ENCODE measurements around the gene SLC46A1. TPM values are rescaled to one million over a fixed set of nuclear protein-coding genes. Genes with fewer than 3 reads are reported as not detected.

SLC46A1 gene
- total RNA-seq, 4 donors from 2014 or later = 4.6 to 9.6 (median 7.4) TPM

DNA sequence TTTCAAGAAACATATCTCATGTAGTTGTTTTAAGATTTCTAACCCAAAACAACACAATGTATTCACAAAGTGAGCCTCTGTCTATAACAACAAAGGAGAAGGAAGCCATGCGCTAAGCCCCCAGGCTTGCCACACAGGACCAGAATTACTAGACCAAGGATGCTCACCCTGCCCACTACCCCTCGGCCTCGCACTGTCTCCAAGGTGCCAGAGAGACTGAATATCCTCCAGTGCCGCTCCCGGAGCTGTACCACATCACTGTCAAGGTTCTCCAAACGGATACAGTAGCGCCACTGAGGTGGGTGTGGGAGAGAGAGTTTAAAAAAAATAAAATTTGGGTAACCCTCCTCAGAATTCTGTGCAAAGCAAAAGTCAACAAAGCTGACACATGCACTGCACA lies 55.7 kb downstream of the SLC46A1 start:
- Histone ChIP-seq H3K4me3 (no peak overlapping the region), H3K4me1 (peaks cover 9 to 18% (median 15%) of the 10 kb centered on the region in 4 donors), H3K36me3 (peaks cover 67 to 100% (median 96%) of the 10 kb centered on the region in 4 donors), H3K9me3 (no peaks in the 10 kb centered on the region), H3K27ac (replicated peaks in 1 of 4) (no peak overlapping the region), H3K27me3 (no peaks in the 10 kb centered on the region)
- TF ChIP-seq EP300 (IDR thresholded peaks at IDR 0.05) (no peak), POLR2A (IDR thresholded peaks at IDR 0.05; ENCODE audit: low read depth) (no peak), POLR2AphosphoS5 (IDR thresholded peaks at IDR 0.05) (no peak)
- TF ChIP-seq, protein P1, sequence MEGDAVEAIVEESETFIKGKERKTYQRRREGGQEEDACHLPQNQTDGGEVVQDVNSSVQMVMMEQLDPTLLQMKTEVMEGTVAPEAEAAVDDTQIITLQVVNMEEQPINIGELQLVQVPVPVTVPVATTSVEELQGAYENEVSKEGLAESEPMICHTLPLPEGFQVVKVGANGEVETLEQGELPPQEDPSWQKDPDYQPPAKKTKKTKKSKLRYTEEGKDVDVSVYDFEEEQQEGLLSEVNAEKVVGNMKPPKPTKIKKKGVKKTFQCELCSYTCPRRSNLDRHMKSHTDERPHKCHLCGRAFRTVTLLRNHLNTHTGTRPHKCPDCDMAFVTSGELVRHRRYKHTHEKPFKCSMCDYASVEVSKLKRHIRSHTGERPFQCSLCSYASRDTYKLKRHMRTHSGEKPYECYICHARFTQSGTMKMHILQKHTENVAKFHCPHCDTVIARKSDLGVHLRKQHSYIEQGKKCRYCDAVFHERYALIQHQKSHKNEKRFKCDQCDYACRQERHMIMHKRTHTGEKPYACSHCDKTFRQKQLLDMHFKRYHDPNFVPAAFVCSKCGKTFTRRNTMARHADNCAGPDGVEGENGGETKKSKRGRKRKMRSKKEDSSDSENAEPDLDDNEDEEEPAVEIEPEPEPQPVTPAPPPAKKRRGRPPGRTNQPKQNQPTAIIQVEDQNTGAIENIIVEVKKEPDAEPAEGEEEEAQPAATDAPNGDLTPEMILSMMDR (IDR thresholded peaks at IDR 0.05) = no peak
- DNase-seq (ENCODE audit: extremely low spot score) = no peak
- WGBS = 92% methylated on average over 7 of the region's 7 CpGs
- intact Hi-C loops (cut with DNase I) = no loop called here

DNA sequence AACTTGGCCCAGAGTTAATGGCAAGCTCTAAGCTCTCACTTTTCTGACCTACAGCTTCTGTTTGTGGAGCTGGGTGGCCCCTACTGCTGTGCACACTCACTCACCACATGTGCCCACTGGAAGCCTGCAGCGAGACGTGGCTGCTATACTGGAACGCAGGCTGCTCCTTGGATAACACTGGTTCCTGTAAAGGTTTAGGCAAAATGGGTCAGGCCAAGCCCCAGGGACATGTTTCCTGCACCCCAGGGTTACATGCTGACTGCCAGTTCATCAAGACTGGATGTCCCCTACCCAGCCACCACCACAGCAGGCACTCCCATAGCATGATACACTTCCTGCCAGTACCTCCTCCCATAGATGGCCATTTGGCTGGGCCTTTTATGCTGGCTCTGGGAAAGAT lies 57.0 kb downstream of the SLC46A1 start:
- peaks cover 68 to 100% (median 98%) of the 10 kb centered on the region in 4 donors for H3K36me3 ChIP-seq

DNA sequence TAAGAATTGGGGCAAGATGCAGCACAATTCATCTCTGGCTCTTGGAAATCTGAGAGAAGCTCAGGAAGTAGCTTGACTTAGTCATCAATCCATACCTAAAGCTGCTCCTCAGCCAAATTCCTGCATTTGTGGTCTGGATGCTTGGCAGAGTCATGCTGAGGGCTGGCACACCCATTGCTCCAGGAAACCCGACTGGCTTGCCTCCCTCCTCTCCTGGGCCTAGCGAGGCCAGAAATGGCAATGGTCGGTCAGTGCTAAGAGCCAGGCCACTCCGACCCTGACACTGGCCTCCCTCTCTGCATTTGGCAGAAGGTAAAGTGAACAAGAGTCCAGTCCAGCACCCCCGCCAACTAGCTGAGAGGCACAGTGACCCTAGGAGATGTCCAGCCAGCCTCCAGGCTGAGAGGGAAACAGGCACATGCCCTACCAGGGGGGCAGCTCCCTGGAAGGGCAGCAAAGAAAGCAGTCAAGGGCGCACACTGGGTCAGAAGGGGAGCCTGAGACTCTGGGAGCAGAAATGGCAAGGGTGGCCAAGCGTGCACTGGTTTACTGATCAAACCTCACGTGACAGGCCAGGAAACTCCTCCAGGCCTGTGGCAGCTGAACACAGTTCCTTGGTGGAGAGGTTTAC lies 58.6 kb downstream of the SLC46A1 start:
- H3K27ac ChIP-seq (replicated peaks in 1 of 4) = peak overlapping the region in 2 of 4 donors; percentile 29 to 39
- no peak overlapping the region for H3K4me3 ChIP-seq
- WGBS = 74% methylated on average over 8 of the region's 8 CpGs
- peaks cover 9 to 17% (median 12%) of the 10 kb centered on the region in 4 donors for H3K4me1 ChIP-seq
- no peak for DNase-seq (ENCODE audit: extremely low spot score)
- H3K9me3 ChIP-seq = no peaks in the 10 kb centered on the region
- intact Hi-C loops (cut with DNase I) = no loop called here
- TF ChIP-seq POLR2A (IDR thresholded peaks at IDR 0.05; ENCODE audit: low read depth) (no peak), POLR2AphosphoS5 (IDR thresholded peaks at IDR 0.05) (no peak)
- TF ChIP-seq, protein P1 (IDR thresholded peaks at IDR 0.05) = no peak
- H3K36me3 ChIP-seq = peaks cover 60 to 100% (median 98%) of the 10 kb centered on the region in 4 donors
- no peaks in the 10 kb centered on the region for H3K27me3 ChIP-seq

More for the DNA sequence above, 57.0 kb downstream of the SLC46A1 start:
- Histone ChIP-seq H3K4me1 (peaks cover 9 to 17% (median 12%) of the 10 kb centered on the region in 4 donors), H3K27me3 (no peaks in the 10 kb centered on the region), H3K9me3 (no peaks in the 10 kb centered on the region), H3K4me3 (no peak overlapping the region), H3K27ac (replicated peaks in 1 of 4) (no peak overlapping the region)
- TF ChIP-seq POLR2A (IDR thresholded peaks at IDR 0.05; ENCODE audit: low read depth) = no peak
- TF ChIP-seq EP300 (IDR thresholded peaks at IDR 0.05) = no peak
- 70% methylated on average over 2 of the region's 3 CpGs for WGBS
- intact Hi-C loops (cut with DNase I) = no loop called here
- no peak for DNase-seq (ENCODE audit: extremely low spot score)

DNA sequence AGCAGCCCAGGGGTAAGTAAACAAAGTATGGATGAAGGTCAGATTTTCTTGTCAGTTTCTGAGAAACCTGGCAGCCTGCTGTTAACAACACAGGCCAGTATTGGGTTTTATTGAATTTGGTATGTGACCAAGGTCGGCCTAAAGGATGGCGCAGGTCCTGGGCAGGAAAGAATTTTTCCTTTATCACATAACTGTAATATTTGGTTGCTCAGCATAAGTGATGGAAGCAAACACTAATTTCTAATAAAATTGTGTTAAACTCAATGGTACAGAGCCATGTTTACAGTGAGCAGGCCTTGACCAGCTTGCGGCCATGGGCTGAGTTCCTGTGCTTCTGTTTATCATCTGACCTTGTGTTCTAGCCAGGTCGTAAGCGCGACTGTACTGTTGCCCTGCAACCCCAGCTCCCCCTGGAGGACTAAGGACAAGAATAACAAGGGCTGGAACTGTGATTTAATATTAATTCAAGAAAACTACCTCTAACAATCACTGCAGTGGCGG lies 59.2 kb downstream of the SLC46A1 start:
- no peak overlapping the region for H3K4me3 ChIP-seq
- TF ChIP-seq, protein P1 (IDR thresholded peaks at IDR 0.05) = peak in 1 of 3 experiments; percentile 12
- TF ChIP-seq POLR2AphosphoS5 (IDR thresholded peaks at IDR 0.05) = no peak
- H3K4me1 ChIP-seq = peaks cover 9 to 17% (median 12%) of the 10 kb centered on the region in 4 donors
- no peaks in the 10 kb centered on the region for H3K27me3 ChIP-seq
- intact Hi-C loops (cut with DNase I) = no loop called here
- WGBS = 73% methylated on average over 7 of the region's 7 CpGs
- no peaks in the 10 kb centered on the region for H3K9me3 ChIP-seq
- no peak for DNase-seq (ENCODE audit: extremely low spot score)
- H3K36me3 ChIP-seq = peaks cover 60 to 100% (median 98%) of the 10 kb centered on the region in 4 donors
- peak overlapping the region in 1 of 4 donors; percentile 8 for H3K27ac ChIP-seq (replicated peaks in 1 of 4)

DNA sequence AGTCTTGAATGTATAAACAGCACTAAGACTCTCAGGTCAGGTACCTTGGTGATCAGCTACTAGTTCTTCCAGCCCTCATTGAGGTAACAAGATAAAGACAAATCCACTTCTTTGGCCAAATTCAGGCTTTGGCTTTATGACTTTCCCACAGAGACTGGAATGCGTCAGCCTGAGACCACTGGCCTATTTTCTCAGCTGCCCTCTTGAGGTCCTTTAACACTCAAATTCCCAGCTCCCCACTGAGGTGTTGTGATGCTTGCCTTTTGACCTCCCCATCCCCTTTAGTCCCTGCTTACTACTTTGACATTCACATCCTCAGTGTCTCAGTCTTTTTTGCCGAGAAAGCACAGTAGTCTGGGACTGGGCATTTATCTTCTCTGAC lies 59.8 kb downstream of the SLC46A1 start:
- no peak overlapping the region for H3K4me3 ChIP-seq
- H3K4me1 ChIP-seq = peaks cover 9 to 17% (median 12%) of the 10 kb centered on the region in 4 donors
- intact Hi-C loops (cut with DNase I) = no loop called here
- no peak overlapping the region for H3K27ac ChIP-seq (replicated peaks in 1 of 4)
- TF ChIP-seq POLR2AphosphoS5 (IDR thresholded peaks at IDR 0.05) (no peak), EP300 (IDR thresholded peaks at IDR 0.05) (no peak), POLR2A (IDR thresholded peaks at IDR 0.05; ENCODE audit: low read depth) (no peak)
- TF ChIP-seq, protein P1 (IDR thresholded peaks at IDR 0.05) = no peak
- H3K9me3 ChIP-seq = no peaks in the 10 kb centered on the region
- no peak for DNase-seq (ENCODE audit: extremely low spot score)
- 74% methylated on average over 2 of the region's 2 CpGs for WGBS
- no peaks in the 10 kb centered on the region for H3K27me3 ChIP-seq
- H3K36me3 ChIP-seq = peaks cover 60 to 100% (median 98%) of the 10 kb centered on the region in 4 donors

Data from esophagus muscularis mucosa (tissue), 4 donors.